H1 (cell line): Measurements from ENCODE around the gene TTC39A. TPM values are rescaled to one million over a fixed set of nuclear protein-coding genes. Genes with fewer than 3 reads are reported as not detected.

ENCODE experiments used
- CTCF ChIA-PET: fragments of 300-600 bp; sonication (Branson Sonifier 250); formaldehyde crosslinking; loops from one replicate; lab custom pipeline; 2021; ENCODE audit not compliant: partially characterized antibody; lab: Charles Lee
- POLR2A ChIA-PET: fragments of 300-600 bp; sonication (Branson Sonifier 250); formaldehyde crosslinking; loops from one replicate; lab custom pipeline; 2021; ENCODE audit warnings: inconsistent platforms; ENCODE audit not compliant: partially characterized antibody; lab: Charles Lee
- DNase-seq, 2 experiments: peaks; one replicate each; pipeline versions ENCODE4 v3.0.0 to v3.0.0-alpha.2; 2010 to 2022; ENCODE audit warnings: low spot score in 2 of 2, low read depth in 1 of 2, mixed read lengths in 1 of 2
- FAIRE-seq: peaks from 2 replicates; lab custom pipeline; 2011; peaks lifted over from hg19 to GRCh38; lab: Jason Lieb, UNC
- H2AFZ ChIP-seq: 2 replicates; pipeline ENCODE4 v1.8.1; 2012; ENCODE audit warnings: low read length, inconsistent platforms
- H2AK5ac ChIP-seq: 2 replicates; pipeline ENCODE4 v1.6.1; 2013; ENCODE audit warnings: low read depth, low read length
- H2BK120ac ChIP-seq: replicated peaks from 2 replicates; pipeline ENCODE3; 2013; ENCODE audit warnings: low read depth, low read length, inconsistent platforms
- H2BK12ac ChIP-seq: 2 replicates; pipeline ENCODE4 v1.6.1; 2013; ENCODE audit warnings: low read depth, low read length
- H2BK15ac ChIP-seq: 2 replicates; pipeline ENCODE4 v1.6.1; 2013; ENCODE audit warnings: low read length
- H2BK20ac ChIP-seq: 2 replicates; pipeline ENCODE4 v1.6.1; 2013; ENCODE audit warnings: low read length
- H2BK5ac ChIP-seq: 2 replicates; pipeline ENCODE4 v1.6.1; 2013; ENCODE audit warnings: low read depth, low read length
- H3K14ac ChIP-seq: 2 replicates; pipeline ENCODE4 v1.6.1; 2013; ENCODE audit warnings: inconsistent platforms; ENCODE audit not compliant: insufficient read length
- H3K18ac ChIP-seq: 2 replicates; pipeline ENCODE4 v1.6.1; 2013; ENCODE audit warnings: low read length; ENCODE audit errors: extremely low read depth
- H3K23ac ChIP-seq: 2 replicates; pipeline ENCODE4 v1.6.1; 2013; ENCODE audit warnings: inconsistent platforms; ENCODE audit not compliant: insufficient read length
- H3K23me2 ChIP-seq: 2 replicates; pipeline ENCODE4 v1.6.1; 2013; ENCODE audit warnings: low read depth, low read length
- H3K27ac ChIP-seq: 2 replicates; pipeline ENCODE4 v1.6.1; 2011; ENCODE audit warnings: low read depth, low read length, inconsistent platforms
- H3K27me3 ChIP-seq, 4 experiments: replicated peaks in 1 of 4; 1 replicate in 1 of 4; 2 replicates in 3 of 4; pipeline versions ENCODE4 v1.6.1 to v1.8.1; 2011 to 2013; ENCODE audit warnings: low read length in 3 of 4, mild to moderate bottlenecking in 3 of 4, inconsistent platforms in 2 of 4, mixed read lengths in 2 of 4, moderate library complexity in 1 of 4; ENCODE audit not compliant: control insufficient read depth in 3 of 4, insufficient read depth in 3 of 4; ENCODE audit errors: extremely low read depth in 1 of 4
- H3K36me3 ChIP-seq, 4 experiments: 2 replicates each; pipeline versions ENCODE4 v1.6.1 to v1.8.1; 2011 to 2013; ENCODE audit warnings: mild to moderate bottlenecking in 4 of 4, low read length in 3 of 4, moderate library complexity in 2 of 4, control low read depth in 1 of 4, inconsistent platforms in 1 of 4; ENCODE audit not compliant: insufficient read depth in 4 of 4, control insufficient read depth in 2 of 4
- H3K4ac ChIP-seq: replicated peaks from 2 replicates; pipeline ENCODE3; 2013; ENCODE audit warnings: low read length, low read depth, mixed read lengths, inconsistent platforms; ENCODE audit not compliant: insufficient read length
- H3K4me1 ChIP-seq, 4 experiments: replicated peaks in 1 of 4; 1 replicate in 1 of 4; 2 replicates in 3 of 4; pipeline versions ENCODE4 v1.6.1 to v1.8.1; 2011 to 2013; ENCODE audit warnings: low read length in 3 of 4, inconsistent platforms in 2 of 4, mixed read lengths in 1 of 4; ENCODE audit not compliant: insufficient read depth in 4 of 4, control insufficient read depth in 3 of 4
- H3K4me2 ChIP-seq, 2 experiments: 2 replicates each; pipeline versions ENCODE4 v1.6.1 to v1.8.1; 2011 to 2013; ENCODE audit warnings: low read depth in 2 of 2, low read length in 2 of 2, control low read depth in 1 of 2, inconsistent platforms in 1 of 2, mild to moderate bottlenecking in 1 of 2; ENCODE audit not compliant: insufficient read depth in 1 of 2
- H3K4me3 ChIP-seq, 4 experiments: fragments of 200-600, 300-600 bp in 1 of 4; sonication (generic), shearing (Covaris generic), sonication (Bioruptor Twin) in 1 of 4; 2 replicates each; pipeline versions ENCODE4 v1.5.1 to v1.8.1; 2011 to 2016; ENCODE audit warnings: low read length in 4 of 4, low read depth in 3 of 4, control low read depth in 2 of 4, inconsistent platforms in 2 of 4, mild to moderate bottlenecking in 2 of 4, mixed read lengths in 1 of 4, moderate library complexity in 1 of 4; ENCODE audit not compliant: insufficient read depth in 2 of 4; ENCODE audit errors: extremely low read depth in 1 of 4
- H3K56ac ChIP-seq: replicated peaks from 2 replicates; pipeline ENCODE3; 2013; ENCODE audit warnings: low read depth, mild to moderate bottlenecking, mixed read lengths, low read length, inconsistent platforms; ENCODE audit not compliant: insufficient read length
- H3K79me1 ChIP-seq: 2 replicates; pipeline ENCODE4 v1.6.1; 2013; ENCODE audit warnings: low read depth, low read length, control low read depth
- H3K79me2 ChIP-seq, 2 experiments: 2 replicates each; pipeline versions ENCODE4 v1.6.1 to v1.8.1; 2012 to 2013; ENCODE audit warnings: low read length in 2 of 2, mild to moderate bottlenecking in 2 of 2, inconsistent platforms in 1 of 2; ENCODE audit not compliant: insufficient read depth in 2 of 2, control insufficient read depth in 1 of 2
- H3K9ac ChIP-seq, 4 experiments: replicated peaks in 1 of 4; 1 replicate in 1 of 4; 2 replicates in 3 of 4; pipeline versions ENCODE4 v1.6.1 to v1.8.1; 2011 to 2013; ENCODE audit warnings: low read depth in 3 of 4, low read length in 3 of 4, control low read depth in 2 of 4, mild to moderate bottlenecking in 2 of 4, moderate library complexity in 2 of 4, inconsistent platforms in 1 of 4; ENCODE audit errors: extremely low read depth in 1 of 4
- H3K9me3 ChIP-seq, 2 experiments: 2 replicates each; pipeline versions ENCODE4 v1.6.1 to v1.8.1; 2012 to 2013; ENCODE audit warnings: mild to moderate bottlenecking in 2 of 2, moderate library complexity in 2 of 2, control low read depth in 1 of 2, inconsistent platforms in 1 of 2, low read depth in 1 of 2, low read length in 1 of 2, mixed read lengths in 1 of 2; ENCODE audit not compliant: insufficient read depth in 2 of 2
- H4K20me1 ChIP-seq, 2 experiments: replicated peaks in 1 of 2; 2 replicates each; pipeline versions ENCODE3 to v1.8.1; 2011 to 2013; ENCODE audit warnings: inconsistent platforms in 2 of 2, low read length in 2 of 2, mild to moderate bottlenecking in 1 of 2; ENCODE audit not compliant: insufficient read depth in 2 of 2, control insufficient read depth in 1 of 2
- H4K5ac ChIP-seq: 2 replicates; pipeline ENCODE4 v1.6.1; 2013; ENCODE audit warnings: low read length, low read depth, mixed read lengths, inconsistent platforms; ENCODE audit not compliant: insufficient read length
- H4K8ac ChIP-seq: 2 replicates; pipeline ENCODE4 v1.8.0; 2013; ENCODE audit warnings: mild to moderate bottlenecking, moderate library complexity, low read length, inconsistent platforms; ENCODE audit not compliant: insufficient read depth; ENCODE audit errors: extremely low read depth
- H4K91ac ChIP-seq: replicated peaks from 2 replicates; pipeline ENCODE3; 2013; ENCODE audit warnings: low read length, mixed read lengths, inconsistent platforms; ENCODE audit not compliant: insufficient read length
- CHD2 ChIP-seq: IDR thresholded peaks from 2 replicates; pipeline ENCODE4 v1.6.1; 2012; ENCODE audit warnings: low read length, improper control_type of control experiment
- FOSL1 ChIP-seq: IDR thresholded peaks from 2 replicates; pipeline ENCODE4 v1.6.1; 2011; ENCODE audit warnings: mild to moderate bottlenecking, low read depth, low read length, moderate library complexity; ENCODE audit not compliant: insufficient read depth
- KDM4A ChIP-seq: IDR thresholded peaks from one replicate; pipeline ENCODE4 v1.7.1; 2012; ENCODE audit warnings: low read depth, mild to moderate bottlenecking, moderate library complexity, low read length, inconsistent platforms; ENCODE audit not compliant: severe bottlenecking
- MAFK ChIP-seq: IDR thresholded peaks from 2 replicates; pipeline ENCODE4 v1.6.1; 2012; ENCODE audit warnings: low read depth, mild to moderate bottlenecking, improper control_type of control experiment, low read length
- MAX ChIP-seq: IDR thresholded peaks from 2 replicates; pipeline ENCODE4 v1.6.1; 2012; ENCODE audit warnings: inconsistent platforms
- NANOG ChIP-seq: IDR thresholded peaks from 2 replicates; pipeline ENCODE4 v1.6.1; 2011; ENCODE audit warnings: low read length, low read depth, mild to moderate bottlenecking, inconsistent platforms; ENCODE audit not compliant: insufficient read depth, poor library complexity, severe bottlenecking
- NRF1 ChIP-seq: IDR thresholded peaks from 2 replicates; pipeline ENCODE4 v1.6.1; 2011; ENCODE audit warnings: mild to moderate bottlenecking, low read depth, low read length, improper control_type of control experiment
- POLR2AphosphoS5 ChIP-seq: IDR thresholded peaks from 2 replicates; pipeline ENCODE4 v1.6.1; 2011; ENCODE audit warnings: low read depth, low read length
- SAP30 ChIP-seq: fragments of 300-600 bp; sonication (generic); IDR thresholded peaks from 2 replicates; pipeline ENCODE4 v1.7.1; 2012; ENCODE audit warnings: low read length, moderate library complexity, mild to moderate bottlenecking, inconsistent platforms; ENCODE audit not compliant: insufficient read depth, insufficient replicate concordance
- SP1 ChIP-seq: IDR thresholded peaks from 2 replicates; pipeline ENCODE4 v1.6.1; 2011; ENCODE audit warnings: low read depth, low read length
- SP2 ChIP-seq: IDR thresholded peaks from 2 replicates; pipeline ENCODE4 v1.6.1; 2012; ENCODE audit warnings: mild to moderate bottlenecking, low read length, inconsistent platforms
- SUZ12 ChIP-seq: fragments of 200-600 bp; sonication (generic); IDR thresholded peaks from 2 replicates; pipeline ENCODE4 v1.6.1; 2012; ENCODE audit warnings: mild to moderate bottlenecking, inconsistent platforms, low read length, moderate library complexity, mixed read lengths
- TAF1 ChIP-seq: IDR thresholded peaks from 2 replicates; pipeline ENCODE4 v1.6.1; 2011; ENCODE audit warnings: mild to moderate bottlenecking, low read depth, low read length
- TAF7 ChIP-seq: optimal IDR thresholded peaks from 2 replicates; pipeline ENCODE3; 2011; ENCODE audit warnings: low read depth, mild to moderate bottlenecking, inconsistent platforms, low read length, moderate library complexity, borderline replicate concordance
- WGBS, 2 experiments: shearing (Covaris generic) in 1 of 2; methylation state at CpG; one replicate each; pipeline versions ENCODE4 v1.1.6 to v1.1.7; 2013 to 2015; ENCODE audit warnings: low lambda C conversion rate in 2 of 2, mixed read lengths in 2 of 2, inconsistent platforms in 1 of 2, low coverage in 1 of 2, missing lambda C conversion rate in 1 of 2; ENCODE audit not compliant: insufficient replicate concordance in 2 of 2, insufficient coverage in 1 of 2, insufficient read length in 1 of 2; ENCODE audit errors: extremely low coverage in 1 of 2, missing lambda C conversion rate in 1 of 2; 5-methylcytosine and 5-hydroxymethylcytosine counted together
- polyA plus RNA-seq, 7 experiments: library from polyadenylated mRNA; depleted of rRNA in 3 of 7; stranded (reverse) in 5 of 7; unstranded in 2 of 7; fragments of >200 nt in 5 of 7; fragments of 200-250 nt in 2 of 7; gene quantifications; 1 replicate in 5 of 7; 2 replicates in 1 of 7; 4 replicates in 1 of 7; pipeline versions ENCODE4 v1.2.1 to v1.2.3, GENCODE V29; 2011 to 2013; ENCODE audit warnings: missing spikeins in 2 of 7, mixed read lengths in 2 of 7
- total RNA-seq: library from RNA; stranded (reverse); fragmentation: NEBNext Ultra II Directional; extraction: Animal tissue kit (Norgen Biotek cat#: 25700); gene quantifications from 2 replicates; pipeline ENCODE4 v1.2.1, GENCODE V29; 2021

The TTC39A gene
- total and polyA plus RNA-seq, 2 of the 8 experiments (the other 6 are each of a cell fraction or from before 2014, with no cell fraction given), result 5.5 to 5.8 TPM

GRCh38 chr1:51303751-51304251 lies 26.6 kb downstream of the TTC39A start:
- no peak overlapping the region for H4K8ac ChIP-seq
- WGBS, 2 experiments, result 84% methylated on average over 8 of the region's 8 CpGs; no CpG with 5 or more reads in 1 of the 2 experiments
- no peaks in the 10 kb centered on the region for H4K20me1 ChIP-seq
- no peak overlapping the region for H2BK15ac ChIP-seq
- no peak overlapping the region for H2BK120ac ChIP-seq
- no peak overlapping the region for H4K5ac ChIP-seq
- H3K4me2 ChIP-seq, result no peak overlapping the region
- H3K23me2 ChIP-seq, result no peaks in the 10 kb centered on the region
- FAIRE-seq (no peak), DNase-seq (no peak)
- H3K9me3 ChIP-seq, result peaks cover 0 to 3% of the 10 kb centered on the region in 2 experiments; a peak in 2 of 4 replicates
- no peak overlapping the region for H3K27ac ChIP-seq
- no peaks in the 10 kb centered on the region for H3K79me1 ChIP-seq
- ChIA-PET CTCF (interaction anchor here (0.6 kb wide), 1 partner anchor 12 kb away, joined by 4 read pairs; no protein-coding TSS in a partner anchor), POLR2A (no interaction called here)
- no peak overlapping the region for H3K23ac ChIP-seq
- H2BK5ac ChIP-seq, result no peak overlapping the region
- no peak overlapping the region for H3K56ac ChIP-seq
- H3K14ac ChIP-seq, result no peak overlapping the region
- no peaks in the 10 kb centered on the region; a peak in 1 of 4 replicates for H3K79me2 ChIP-seq
- no peak overlapping the region for H2BK20ac ChIP-seq
- no peak overlapping the region for H4K91ac ChIP-seq
- no peak overlapping the region for H3K4me3 ChIP-seq
- H3K18ac ChIP-seq, result no peak overlapping the region
- no peaks in the 10 kb centered on the region for H3K36me3 ChIP-seq
- no peak overlapping the region for H2BK12ac ChIP-seq
- no peaks in the 10 kb centered on the region for H3K27me3 ChIP-seq
- H2AK5ac ChIP-seq, result no peak overlapping the region
- H2AFZ ChIP-seq, result no peak overlapping the region
- H3K9ac ChIP-seq, result no peak overlapping the region
- peaks cover 0 to 6% (median under 1%) of the 10 kb centered on the region in 4 experiments; a peak in 1 of 7 replicates for H3K4me1 ChIP-seq
- H3K4ac ChIP-seq, result no peak overlapping the region
- TF ChIP-seq SUZ12 (no peak), NRF1 (no peak), NANOG (no peak), SAP30 (no peak), KDM4A (no peak), SP1 (no peak), SP2 (no peak), TAF7 (no peak), POLR2AphosphoS5 (no peak), TAF1 (no peak), FOSL1 (no peak), MAFK (no peak), CHD2 (no peak), MAX (no peak)
